MM.1S (cell line): ENCODE data around the gene C9orf153.

ENCODE experiments used
- EZH2 ChIP-seq: fragments of 300-600 bp; sonication (generic); optimal IDR thresholded peaks from 2 replicates; pipeline ENCODE3; 2017; ENCODE audit warnings: low read depth, mild to moderate bottlenecking, antibody characterized with exemption, low read length, mixed read lengths
- TF ChIP-seq, protein P1 (sequence below): fragments of 300-600 bp; sonication (generic); IDR thresholded peaks from 2 replicates; pipeline ENCODE4 v1.5.1; 2016; ENCODE audit warnings: antibody characterized with exemption, low read length, mixed read lengths

DNA sequence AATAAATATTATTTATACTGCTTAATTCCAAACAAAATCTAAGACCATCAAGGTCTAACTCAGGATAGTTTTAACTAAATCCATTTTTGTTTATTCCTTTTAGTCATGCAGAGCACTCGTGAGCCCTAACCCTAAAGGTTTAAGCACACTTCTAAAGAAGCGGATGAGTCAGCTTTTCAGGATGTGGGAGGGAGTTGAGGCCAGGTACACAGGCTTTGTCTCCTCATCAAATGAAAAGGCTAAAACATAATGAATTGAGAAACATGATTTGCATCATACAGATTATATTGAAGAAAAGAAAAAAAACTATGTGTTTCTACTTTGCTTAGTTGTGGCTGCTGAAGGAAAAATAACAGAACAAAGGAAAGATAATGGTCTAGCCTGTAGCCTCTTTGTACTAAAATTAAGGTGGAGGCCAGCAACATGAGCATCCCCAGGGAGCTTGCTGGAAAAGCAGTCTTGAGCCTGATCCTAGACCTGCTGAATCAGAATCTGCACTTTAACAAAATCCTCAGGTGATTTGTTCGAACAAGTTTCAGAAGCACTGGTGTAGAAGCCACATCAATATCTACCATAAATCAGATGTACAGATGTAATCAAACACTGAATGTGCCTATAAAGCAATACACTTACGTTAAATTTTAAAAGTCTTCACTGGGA is 44.0 kb upstream of the C9orf153 start:
- TF ChIP-seq, protein P1, sequence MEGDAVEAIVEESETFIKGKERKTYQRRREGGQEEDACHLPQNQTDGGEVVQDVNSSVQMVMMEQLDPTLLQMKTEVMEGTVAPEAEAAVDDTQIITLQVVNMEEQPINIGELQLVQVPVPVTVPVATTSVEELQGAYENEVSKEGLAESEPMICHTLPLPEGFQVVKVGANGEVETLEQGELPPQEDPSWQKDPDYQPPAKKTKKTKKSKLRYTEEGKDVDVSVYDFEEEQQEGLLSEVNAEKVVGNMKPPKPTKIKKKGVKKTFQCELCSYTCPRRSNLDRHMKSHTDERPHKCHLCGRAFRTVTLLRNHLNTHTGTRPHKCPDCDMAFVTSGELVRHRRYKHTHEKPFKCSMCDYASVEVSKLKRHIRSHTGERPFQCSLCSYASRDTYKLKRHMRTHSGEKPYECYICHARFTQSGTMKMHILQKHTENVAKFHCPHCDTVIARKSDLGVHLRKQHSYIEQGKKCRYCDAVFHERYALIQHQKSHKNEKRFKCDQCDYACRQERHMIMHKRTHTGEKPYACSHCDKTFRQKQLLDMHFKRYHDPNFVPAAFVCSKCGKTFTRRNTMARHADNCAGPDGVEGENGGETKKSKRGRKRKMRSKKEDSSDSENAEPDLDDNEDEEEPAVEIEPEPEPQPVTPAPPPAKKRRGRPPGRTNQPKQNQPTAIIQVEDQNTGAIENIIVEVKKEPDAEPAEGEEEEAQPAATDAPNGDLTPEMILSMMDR = no peak
- no peak for TF ChIP-seq EZH2
